Measurements from ENCODE around the gene GRB2. TPM values are rescaled to one million over a fixed set of nuclear protein-coding genes. Genes with fewer than 3 reads are reported as not detected.

The GRB2 gene
- total and polyA plus RNA-seq, 2 experiments from 2014 or later = 89.0 to 112 TPM

DNA sequence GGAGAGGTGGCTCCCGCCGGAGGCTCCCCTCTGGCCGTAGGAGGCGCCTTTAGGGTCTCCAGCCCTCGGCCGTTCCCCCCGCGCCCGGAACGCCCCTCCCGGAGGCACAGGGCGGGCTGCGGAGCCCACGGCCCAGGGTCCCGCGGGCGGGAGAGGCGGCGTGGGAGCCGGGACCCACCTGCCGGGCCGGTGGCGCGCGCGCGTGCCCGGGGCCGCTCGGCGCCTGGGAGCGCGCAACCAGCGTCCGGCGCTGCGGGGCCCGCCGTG, 134.6 kb downstream of the GRB2 start, which contains the start of gene MIF4GD (continued):
- TF ChIP-seq, protein P1, sequence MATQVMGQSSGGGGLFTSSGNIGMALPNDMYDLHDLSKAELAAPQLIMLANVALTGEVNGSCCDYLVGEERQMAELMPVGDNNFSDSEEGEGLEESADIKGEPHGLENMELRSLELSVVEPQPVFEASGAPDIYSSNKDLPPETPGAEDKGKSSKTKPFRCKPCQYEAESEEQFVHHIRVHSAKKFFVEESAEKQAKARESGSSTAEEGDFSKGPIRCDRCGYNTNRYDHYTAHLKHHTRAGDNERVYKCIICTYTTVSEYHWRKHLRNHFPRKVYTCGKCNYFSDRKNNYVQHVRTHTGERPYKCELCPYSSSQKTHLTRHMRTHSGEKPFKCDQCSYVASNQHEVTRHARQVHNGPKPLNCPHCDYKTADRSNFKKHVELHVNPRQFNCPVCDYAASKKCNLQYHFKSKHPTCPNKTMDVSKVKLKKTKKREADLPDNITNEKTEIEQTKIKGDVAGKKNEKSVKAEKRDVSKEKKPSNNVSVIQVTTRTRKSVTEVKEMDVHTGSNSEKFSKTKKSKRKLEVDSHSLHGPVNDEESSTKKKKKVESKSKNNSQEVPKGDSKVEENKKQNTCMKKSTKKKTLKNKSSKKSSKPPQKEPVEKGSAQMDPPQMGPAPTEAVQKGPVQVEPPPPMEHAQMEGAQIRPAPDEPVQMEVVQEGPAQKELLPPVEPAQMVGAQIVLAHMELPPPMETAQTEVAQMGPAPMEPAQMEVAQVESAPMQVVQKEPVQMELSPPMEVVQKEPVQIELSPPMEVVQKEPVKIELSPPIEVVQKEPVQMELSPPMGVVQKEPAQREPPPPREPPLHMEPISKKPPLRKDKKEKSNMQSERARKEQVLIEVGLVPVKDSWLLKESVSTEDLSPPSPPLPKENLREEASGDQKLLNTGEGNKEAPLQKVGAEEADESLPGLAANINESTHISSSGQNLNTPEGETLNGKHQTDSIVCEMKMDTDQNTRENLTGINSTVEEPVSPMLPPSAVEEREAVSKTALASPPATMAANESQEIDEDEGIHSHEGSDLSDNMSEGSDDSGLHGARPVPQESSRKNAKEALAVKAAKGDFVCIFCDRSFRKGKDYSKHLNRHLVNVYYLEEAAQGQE (IDR thresholded peaks at IDR 0.05; ENCODE audit: unreplicated experiment) = no peak
- TF ChIP-seq EZH2 (IDR thresholded peaks at IDR 0.05; ENCODE audit: low read depth, unreplicated experiment) (no peak), POLR2AphosphoS5 (IDR thresholded peaks at IDR 0.05; ENCODE audit: low read depth) (peak; percentile 44; the same call in 1 of the 2 replicates)

DNA sequence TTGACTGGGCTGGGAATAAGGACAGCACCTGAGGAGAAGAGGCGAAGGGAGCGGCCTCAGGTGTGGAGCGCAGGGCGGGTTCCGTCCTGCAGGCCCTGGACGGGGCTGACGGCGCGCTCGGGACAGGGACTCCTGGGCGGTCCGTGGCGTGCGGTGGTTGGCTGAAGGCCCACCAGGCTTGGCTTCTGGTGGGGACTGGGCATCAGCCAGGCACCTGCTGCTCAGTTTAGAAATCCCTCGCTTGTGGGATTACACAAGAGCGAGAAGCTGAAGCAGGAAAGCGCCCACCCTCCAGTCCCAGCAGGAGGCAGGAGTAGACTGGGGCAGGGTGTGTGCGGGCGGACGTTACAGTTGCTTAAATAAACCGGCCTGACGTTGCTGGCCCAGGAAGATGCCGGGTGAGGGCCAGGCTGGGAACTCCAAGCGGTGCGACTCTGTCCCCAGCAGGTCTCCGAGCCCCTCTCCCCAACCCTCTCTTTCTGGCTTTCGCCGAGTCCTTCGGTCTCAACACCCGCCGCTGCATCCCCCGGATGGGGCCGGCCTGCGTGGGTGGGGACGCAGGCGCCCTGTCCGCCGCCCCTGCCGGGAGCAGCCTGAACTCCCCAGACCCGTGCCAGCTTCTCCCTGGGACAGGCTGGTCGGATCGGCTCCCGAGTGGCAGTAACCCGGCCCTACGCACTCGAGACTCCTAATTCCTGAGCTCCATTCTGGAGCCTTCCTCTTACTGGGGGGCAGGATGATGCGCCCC, 135.1 kb downstream of the GRB2 start:
- peaks cover 47% of the 10 kb centered on the region for H3F3A ChIP-seq (replicated peaks; ENCODE audit: low read depth)

DNA sequence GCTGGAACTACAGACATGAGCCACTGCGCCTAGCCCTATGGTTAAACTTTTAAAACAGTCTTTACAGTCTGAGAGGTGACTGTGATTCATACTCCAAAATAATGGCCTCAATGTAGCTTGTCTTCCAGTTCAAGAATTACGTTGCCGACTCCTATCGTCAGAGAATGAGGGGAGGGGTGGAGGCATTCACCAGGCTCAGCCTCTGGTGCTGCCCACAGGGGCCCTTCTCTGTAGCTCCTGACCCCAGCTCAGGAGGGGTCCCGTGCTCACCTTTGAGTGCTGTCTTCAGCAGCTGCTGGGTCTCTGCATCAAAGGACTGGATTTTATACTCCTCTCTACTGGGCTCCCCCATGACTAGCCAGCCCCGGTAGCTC, 135.6 kb downstream of the GRB2 start:
- no peaks in the 10 kb centered on the region; the same call in 1 of the 2 replicates for H4K20me1 ChIP-seq (replicated peaks; ENCODE audit: insufficient read depth)
- no peaks in the 10 kb centered on the region for H3K9me3 Mint-ChIP-seq
- peak overlapping the region; percentile 66; the same call in 1 of the 2 replicates for H3K27ac ChIP-seq (ENCODE audit: low read depth)
- peaks cover 17% of the 10 kb centered on the region for H3K27me3 Mint-ChIP-seq (ENCODE audit: insufficient read depth, low read depth, poor library complexity)
- peaks cover 49% of the 10 kb centered on the region for H3F3A ChIP-seq (replicated peaks; ENCODE audit: low read depth)
- no peak overlapping the region for H3K27ac Mint-ChIP-seq
- DNase-seq (ENCODE audit: low spot score) (no peak), ATAC-seq (peak; percentile 8)
- H3K4me3 ChIP-seq = peak overlapping the region; percentile 99
- no peaks in the 10 kb centered on the region for H3K9me2 ChIP-seq (ENCODE audit: insufficient read depth)
- peaks cover 12% of the 10 kb centered on the region for H3K36me3 ChIP-seq (ENCODE audit: insufficient read depth)
- peaks cover 21% of the 10 kb centered on the region for H3K4me1 Mint-ChIP-seq
- peaks cover 10% of the 10 kb centered on the region for H3K4me1 ChIP-seq (ENCODE audit: insufficient read depth)
- no peaks in the 10 kb centered on the region for H3K79me2 ChIP-seq (replicated peaks; ENCODE audit: insufficient read depth)
- H2AFZ ChIP-seq = peak overlapping the region; percentile 94
- H3K36me3 Mint-ChIP-seq (ENCODE audit: low read depth) = peaks cover 35% of the 10 kb centered on the region
- H3K4me3 Mint-ChIP-seq = peak overlapping the region; percentile 81
- H3K4me2 ChIP-seq = peak overlapping the region; percentile 99
- no peaks in the 10 kb centered on the region for H3K27me3 ChIP-seq (ENCODE audit: insufficient read depth)
- TF ChIP-seq EZH2phosphoT487 (IDR thresholded peaks at IDR 0.05; ENCODE audit: unreplicated experiment) = no peak
- no peak for TF ChIP-seq NANOG (IDR thresholded peaks at IDR 0.05; ENCODE audit: borderline replicate concordance)
- TF ChIP-seq, protein P2, sequence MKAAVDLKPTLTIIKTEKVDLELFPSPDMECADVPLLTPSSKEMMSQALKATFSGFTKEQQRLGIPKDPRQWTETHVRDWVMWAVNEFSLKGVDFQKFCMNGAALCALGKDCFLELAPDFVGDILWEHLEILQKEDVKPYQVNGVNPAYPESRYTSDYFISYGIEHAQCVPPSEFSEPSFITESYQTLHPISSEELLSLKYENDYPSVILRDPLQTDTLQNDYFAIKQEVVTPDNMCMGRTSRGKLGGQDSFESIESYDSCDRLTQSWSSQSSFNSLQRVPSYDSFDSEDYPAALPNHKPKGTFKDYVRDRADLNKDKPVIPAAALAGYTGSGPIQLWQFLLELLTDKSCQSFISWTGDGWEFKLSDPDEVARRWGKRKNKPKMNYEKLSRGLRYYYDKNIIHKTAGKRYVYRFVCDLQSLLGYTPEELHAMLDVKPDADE (IDR thresholded peaks at IDR 0.05) = no peak
- no peak for TF ChIP-seq CREB1 (CRISPR knock-in tag; IDR thresholded peaks at IDR 0.05; ENCODE audit: low read depth)
- TF ChIP-seq STAT1 (IDR thresholded peaks at IDR 0.05; ENCODE audit: unreplicated experiment) = no peak

More for the DNA sequence above, 135.1 kb downstream of the GRB2 start:
- Mint-ChIP-seq H3K27me3 (ENCODE audit: insufficient read depth, low read depth, poor library complexity) (peaks cover 17% of the 10 kb centered on the region), H3K4me3 (peak overlapping the region; percentile 81), H3K27ac (no peak overlapping the region), H3K9me3 (no peaks in the 10 kb centered on the region), H3K36me3 (ENCODE audit: low read depth) (peaks cover 31% of the 10 kb centered on the region), H3K4me1 (peaks cover 21% of the 10 kb centered on the region)
- Histone ChIP-seq H4K20me1 (replicated peaks; ENCODE audit: insufficient read depth) (no peaks in the 10 kb centered on the region; the same call in 1 of the 2 replicates), H2AFZ (peak overlapping the region; percentile 94), H3K4me2 (peak overlapping the region; percentile 99), H3K4me3 (peak overlapping the region; percentile 99), H3K27me3 (ENCODE audit: insufficient read depth) (no peaks in the 10 kb centered on the region), H3K79me2 (replicated peaks; ENCODE audit: insufficient read depth) (no peaks in the 10 kb centered on the region), H3K36me3 (ENCODE audit: insufficient read depth) (peaks cover 8% of the 10 kb centered on the region; the same call in 1 of the 2 replicates), H3K9me2 (ENCODE audit: insufficient read depth) (no peaks in the 10 kb centered on the region), H3K4me1 (ENCODE audit: insufficient read depth) (peaks cover 10% of the 10 kb centered on the region), H3K27ac (ENCODE audit: low read depth) (peak overlapping the region; percentile 66)
- DNase-seq (ENCODE audit: low spot score) = peak; percentile 80
- TF ChIP-seq, protein P3, sequence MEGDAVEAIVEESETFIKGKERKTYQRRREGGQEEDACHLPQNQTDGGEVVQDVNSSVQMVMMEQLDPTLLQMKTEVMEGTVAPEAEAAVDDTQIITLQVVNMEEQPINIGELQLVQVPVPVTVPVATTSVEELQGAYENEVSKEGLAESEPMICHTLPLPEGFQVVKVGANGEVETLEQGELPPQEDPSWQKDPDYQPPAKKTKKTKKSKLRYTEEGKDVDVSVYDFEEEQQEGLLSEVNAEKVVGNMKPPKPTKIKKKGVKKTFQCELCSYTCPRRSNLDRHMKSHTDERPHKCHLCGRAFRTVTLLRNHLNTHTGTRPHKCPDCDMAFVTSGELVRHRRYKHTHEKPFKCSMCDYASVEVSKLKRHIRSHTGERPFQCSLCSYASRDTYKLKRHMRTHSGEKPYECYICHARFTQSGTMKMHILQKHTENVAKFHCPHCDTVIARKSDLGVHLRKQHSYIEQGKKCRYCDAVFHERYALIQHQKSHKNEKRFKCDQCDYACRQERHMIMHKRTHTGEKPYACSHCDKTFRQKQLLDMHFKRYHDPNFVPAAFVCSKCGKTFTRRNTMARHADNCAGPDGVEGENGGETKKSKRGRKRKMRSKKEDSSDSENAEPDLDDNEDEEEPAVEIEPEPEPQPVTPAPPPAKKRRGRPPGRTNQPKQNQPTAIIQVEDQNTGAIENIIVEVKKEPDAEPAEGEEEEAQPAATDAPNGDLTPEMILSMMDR (conservative IDR thresholded peaks at IDR 0.05; ENCODE audit: low read depth in 2 of 2) = peak in 1 of 2 experiments; percentile 49; a peak in 2 of 4 replicates
- TF ChIP-seq ZNF331 (CRISPR knock-in tag; IDR thresholded peaks at IDR 0.05; ENCODE audit: low read depth) = no peak
- ATAC-seq = peak; percentile 48

All from GM23338 (cell line).